Dermis blood vessel endothelial cell (primary cell): ENCODE results near the gene ZCCHC14. TPM values are rescaled to one million over a fixed set of nuclear protein-coding genes. Genes with fewer than 3 reads are reported as not detected.
A peak's percentile ranks its signal among the peaks of the same experiment; 100 is the strongest.
"Not testable (repeated sequence)": the region's sequence is repeated elsewhere in the genome, so short reads cannot be mapped to it uniquely, and the experiment has no call there.

Experiments used
- DNase-seq: peaks from one replicate; pipeline ENCODE4 v3.0.0; 2010
- total RNA-seq: library from RNA; depleted of rRNA; stranded (reverse); fragments of >200 nt; gene quantifications from 2 replicates; pipeline ENCODE4 v1.2.3, GENCODE V29; 2014

Gene ZCCHC14
- total RNA-seq, 1 donor from 2014 or later, result 7.5 TPM

- DNase-seq, result no peak
Measured at GRCh38 chr16:87524407-87524806, 31.6 kb upstream of the ZCCHC14 start.

- not testable (repeated sequence) for DNase-seq
Measured at GRCh38 chr16:87523605-87524004, 30.8 kb upstream of the ZCCHC14 start.

- DNase-seq, result not testable (repeated sequence)
Measured at GRCh38 chr16:87521764-87522163, 28.9 kb upstream of the ZCCHC14 start.

GRCh38 chr16:87519170-87519569, 26.3 kb upstream of the ZCCHC14 start:
- DNase-seq, result not testable (repeated sequence)

GRCh38 chr16:87518430-87519051, 25.7 kb upstream of the ZCCHC14 start:
- peak; percentile 35 for DNase-seq

GRCh38 chr16:87517610-87518429, 25.0 kb upstream of the ZCCHC14 start:
- peak; percentile 51 for DNase-seq

GRCh38 chr16:87516361-87516760, 23.5 kb upstream of the ZCCHC14 start:
- no peak for DNase-seq

GRCh38 chr16:87515475-87516330, 22.9 kb upstream of the ZCCHC14 start:
- DNase-seq, result no peak

- DNase-seq, result not testable (repeated sequence)
Measured at GRCh38 chr16:87509778-87510177, 17.0 kb upstream of the ZCCHC14 start.

GRCh38 chr16:87507351-87508069, 14.7 kb upstream of the ZCCHC14 start:
- peak; percentile 64 for DNase-seq

GRCh38 chr16:87506423-87507350, 13.9 kb upstream of the ZCCHC14 start:
- no peak for DNase-seq

- no peak for DNase-seq
Measured at GRCh38 chr16:87505834-87506233, 13.0 kb upstream of the ZCCHC14 start.

- not testable (repeated sequence) for DNase-seq
Measured at GRCh38 chr16:87503232-87503937, 10.6 kb upstream of the ZCCHC14 start.

- no peak for DNase-seq
Measured at GRCh38 chr16:87502308-87502969, 9.6 kb upstream of the ZCCHC14 start.

- no peak for DNase-seq
Measured at GRCh38 chr16:87501117-87501516, 8.3 kb upstream of the ZCCHC14 start.

GRCh38 chr16:87499189-87499486, 6.3 kb upstream of the ZCCHC14 start:
- no peak for DNase-seq

GRCh38 chr16:87498324-87499188, 5.7 kb upstream of the ZCCHC14 start:
- DNase-seq, result no peak

GRCh38 chr16:87497767-87498290, 5.0 kb upstream of the ZCCHC14 start:
- DNase-seq, result not testable (repeated sequence)
